Ovary (tissue), 3 donors: ENCODE measurements around the gene FBXO42.

Experiments used
- CTCF ChIP-seq, 3 donors: fragments of 450-650 bp in 2 of 3; fragments of 200-600 bp in 1 of 3; IDR thresholded peaks; one replicate each; pipeline versions ENCODE4 v1.5.1 to v1.8.0; 2016 to 2022; ENCODE audit warnings: antibody characterized with exemption in 3 of 3, mild to moderate bottlenecking in 1 of 3
- POLR2A ChIP-seq: fragments of 450-650 bp; IDR thresholded peaks from one replicate; pipeline ENCODE4 v1.6.1; 2017; ENCODE audit warnings: antibody characterized with exemption, mild to moderate bottlenecking, moderate library complexity
- donor health status: DM: no; HTN: no; CAD: no.

DNA sequence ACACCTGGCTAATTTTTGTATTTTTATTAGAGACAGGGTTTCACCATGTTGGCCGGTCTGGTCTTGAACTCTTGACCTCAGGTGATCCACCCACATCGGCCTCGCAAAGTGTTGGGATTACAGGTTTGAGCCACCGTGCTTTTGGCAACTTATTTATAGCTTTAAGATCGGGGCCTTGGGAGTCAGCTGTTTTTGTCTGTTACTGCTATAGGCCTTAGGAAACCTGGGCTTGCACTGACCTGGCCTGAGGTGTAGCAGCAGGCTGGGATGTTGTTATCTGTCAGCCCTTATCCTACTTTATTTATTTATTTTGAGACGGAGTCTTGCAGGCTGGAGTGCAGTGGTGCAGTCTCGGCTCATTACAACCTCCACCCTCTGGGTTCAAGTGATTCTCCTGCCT is 26.2 kb upstream of the FBXO42 start:
- no peak for TF ChIP-seq CTCF (IDR thresholded peaks at IDR 0.05)
- TF ChIP-seq POLR2A: no peak
